Left cardiac atrium (tissue), 4 donors: ENCODE results near the gene WDR37. TPM values are rescaled to one million over a fixed set of nuclear protein-coding genes. Genes with fewer than 3 reads are reported as not detected.

Experiments used
- ATAC-seq, 2 donors: fragments of 200-7000 bp; cut with Tn5 transposase; one replicate each; pipeline ENCODE4 v1.9.1; 2020; ENCODE audit warnings: mild to moderate bottlenecking in 2 of 2, moderate library complexity in 2 of 2
- DNase-seq: peaks from one replicate; pipeline ENCODE4 v3.0.0-alpha.2; 2020
- intact Hi-C, 2 donors: fragments of 100-400 bp; cut with DNase I; formaldehyde crosslinking; loops; one replicate each; pipeline versions ENCODE4 v1.14.1 to v1.15.1; 2022 to 2023
- total RNA-seq, 2 donors: library from RNA; stranded (reverse); fragmentation: NEBNext Ultra II Directional; extraction: Animal tissue kit (Norgen Biotek cat#: 25700); gene quantifications; one replicate each; pipeline ENCODE4 v1.2.1, GENCODE V29; 2021
- donor health status: DM: no; HTN: yes; CAD: no.
- donor health status: DM: no; HTN: yes; CAD: no; lungs with severe emphysema.
- donor health status: DM: yes; HTN: yes; CAD: no.
- donor health status: Dilated cardiomyopathy.

Gene WDR37
- total RNA-seq, 2 donors from 2014 or later, result 23.2 to 33.9 TPM

GRCh38 chr10:1137499-1138163, 81.4 kb downstream of the WDR37 start:
- ATAC-seq (no peak), DNase-seq (no peak)
- intact Hi-C loops, result no loop called here

GRCh38 chr10:1138529-1138928, 82.3 kb downstream of the WDR37 start:
- intact Hi-C loops, result no loop called here
- ATAC-seq (no peak), DNase-seq (no peak)

DNA sequence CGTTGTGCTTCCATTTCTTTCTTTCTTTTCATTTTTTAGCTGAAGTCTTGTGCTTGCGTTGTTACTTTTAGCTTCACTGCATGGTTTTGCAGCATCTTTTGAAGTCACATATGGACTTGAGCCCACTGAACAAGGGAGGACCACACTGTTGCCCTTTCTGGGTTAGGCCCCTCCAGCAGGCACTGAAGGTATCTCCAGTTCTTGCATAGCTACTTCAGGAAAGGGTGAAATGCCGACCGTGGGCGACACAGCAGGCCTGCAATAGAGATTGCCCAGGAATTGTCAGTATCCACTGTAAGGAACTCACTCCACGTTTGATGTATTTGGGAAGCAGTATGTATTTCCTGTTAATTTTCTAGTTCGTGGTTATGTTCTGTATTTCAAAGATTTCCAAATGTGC, 85.1 kb downstream of the WDR37 start:
- DNase-seq (no peak), ATAC-seq (no peak)
- intact Hi-C loops, result no loop called here

- intact Hi-C loops, result no loop called here
- no peak for DNase-seq
- no peak for ATAC-seq
These were observed 85.5 kb downstream of the WDR37 start for GRCh38 chr10:1141701-1142100.

- intact Hi-C loops, result no loop called here
- DNase-seq (no peak), ATAC-seq (no peak)
These were observed 86.4 kb downstream of the WDR37 start for GRCh38 chr10:1142596-1142995.

- intact Hi-C loops, result no loop called here
- no peak for DNase-seq
- ATAC-seq, result no peak
These were observed 91.6 kb downstream of the WDR37 start for GRCh38 chr10:1147810-1148209.

DNA sequence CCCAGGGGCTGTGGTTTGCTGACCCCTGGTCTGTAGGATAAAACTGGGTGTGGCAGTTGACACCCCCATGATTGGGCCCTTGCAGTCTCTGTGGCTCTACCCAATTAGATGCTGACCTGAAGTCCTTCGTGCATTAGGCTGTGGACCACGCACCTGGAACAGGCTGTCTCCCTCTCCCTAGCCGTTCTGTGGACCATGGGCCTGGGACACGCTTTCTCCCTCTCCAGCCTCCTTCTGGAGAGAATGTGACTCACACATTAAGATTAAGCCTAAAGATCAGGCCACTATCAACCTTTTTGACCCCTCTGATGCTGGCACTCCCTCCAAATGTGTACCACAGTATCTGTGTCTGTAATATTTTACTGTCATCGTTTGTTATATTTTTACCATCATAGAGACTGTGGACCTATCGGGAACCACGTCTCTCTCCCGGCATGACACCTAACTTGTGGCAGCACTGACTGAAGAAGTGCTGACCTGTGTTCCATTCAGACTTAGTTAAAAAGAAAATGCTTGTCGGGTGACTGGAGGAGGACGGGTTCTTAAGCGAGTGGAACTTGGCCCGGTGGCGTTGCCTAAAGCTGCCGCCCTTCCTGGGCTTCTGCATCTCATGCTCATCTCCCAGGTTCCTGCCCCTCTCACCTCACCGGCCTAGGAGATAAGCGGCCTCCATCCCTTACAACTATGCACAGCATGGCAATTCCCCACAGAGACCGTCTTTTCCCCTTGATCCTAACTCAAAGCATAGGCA, 92.8 kb downstream of the WDR37 start:
- ATAC-seq, result no peak
- intact Hi-C loops, result no loop called here

GRCh38 chr10:1149793-1150637, 93.8 kb downstream of the WDR37 start:
- DNase-seq (peak; percentile 53), ATAC-seq (peak; percentile 77 to 83)
- intact Hi-C loops, result no loop called here

More for the DNA sequence above, 92.8 kb downstream of the WDR37 start:
- no peak for DNase-seq

DNA sequence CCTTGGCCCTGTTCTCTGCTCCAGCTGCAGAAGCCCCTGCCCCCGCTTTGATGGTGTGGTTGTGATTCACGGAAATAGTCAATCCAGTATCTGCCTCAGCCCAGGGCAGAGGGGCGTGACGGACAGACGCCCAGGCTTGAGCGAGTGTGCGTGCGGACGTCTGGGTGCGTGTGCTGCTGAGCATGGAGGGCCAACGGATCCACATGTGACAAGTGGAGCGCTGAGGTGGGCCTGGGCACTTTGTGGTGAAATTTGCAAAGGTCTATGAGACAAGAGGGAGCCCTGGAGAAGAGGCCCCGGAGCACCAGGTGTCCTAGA, 94.4 kb downstream of the WDR37 start:
- ATAC-seq (no peak), DNase-seq (no peak)
- intact Hi-C loops, result no loop called here

GRCh38 chr10:1151076-1152033, 95.2 kb downstream of the WDR37 start:
- no peak for DNase-seq
- intact Hi-C loops, result no loop called here
- ATAC-seq, result no peak

- no peak for ATAC-seq
- no peak for DNase-seq
- intact Hi-C loops, result no loop called here
These were observed 96.4 kb downstream of the WDR37 start for GRCh38 chr10:1152386-1153250.

DNA sequence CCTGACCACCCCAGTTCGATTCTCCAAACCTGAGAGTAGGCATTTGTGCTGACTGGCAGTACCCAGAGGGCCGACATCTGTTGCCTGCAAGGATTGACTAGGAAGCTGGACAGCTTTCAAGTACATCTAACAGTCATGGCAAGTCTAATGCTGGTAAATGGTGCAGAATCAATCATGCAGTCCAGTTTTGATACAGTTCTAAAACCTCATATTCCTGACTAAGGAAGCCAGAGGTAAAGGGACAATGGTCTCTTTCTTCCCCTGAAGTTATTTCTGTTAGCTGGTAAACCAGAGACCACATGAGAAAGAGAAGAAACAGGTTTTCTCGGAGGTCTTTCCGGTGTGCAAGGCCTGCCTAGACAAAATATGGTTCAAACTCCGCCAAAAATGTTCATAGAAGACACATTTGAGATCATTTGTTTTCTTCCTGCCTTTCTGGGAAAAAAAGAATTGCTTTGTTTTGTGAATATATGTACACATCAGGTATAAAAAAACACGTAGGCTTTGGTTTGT, 97.1 kb downstream of the WDR37 start:
- no peak for ATAC-seq
- no peak for DNase-seq
- intact Hi-C loops, result no loop called here

GRCh38 chr10:1153805-1154351, 97.7 kb downstream of the WDR37 start:
- DNase-seq (no peak), ATAC-seq (no peak)
- intact Hi-C loops, result no loop called here

DNA sequence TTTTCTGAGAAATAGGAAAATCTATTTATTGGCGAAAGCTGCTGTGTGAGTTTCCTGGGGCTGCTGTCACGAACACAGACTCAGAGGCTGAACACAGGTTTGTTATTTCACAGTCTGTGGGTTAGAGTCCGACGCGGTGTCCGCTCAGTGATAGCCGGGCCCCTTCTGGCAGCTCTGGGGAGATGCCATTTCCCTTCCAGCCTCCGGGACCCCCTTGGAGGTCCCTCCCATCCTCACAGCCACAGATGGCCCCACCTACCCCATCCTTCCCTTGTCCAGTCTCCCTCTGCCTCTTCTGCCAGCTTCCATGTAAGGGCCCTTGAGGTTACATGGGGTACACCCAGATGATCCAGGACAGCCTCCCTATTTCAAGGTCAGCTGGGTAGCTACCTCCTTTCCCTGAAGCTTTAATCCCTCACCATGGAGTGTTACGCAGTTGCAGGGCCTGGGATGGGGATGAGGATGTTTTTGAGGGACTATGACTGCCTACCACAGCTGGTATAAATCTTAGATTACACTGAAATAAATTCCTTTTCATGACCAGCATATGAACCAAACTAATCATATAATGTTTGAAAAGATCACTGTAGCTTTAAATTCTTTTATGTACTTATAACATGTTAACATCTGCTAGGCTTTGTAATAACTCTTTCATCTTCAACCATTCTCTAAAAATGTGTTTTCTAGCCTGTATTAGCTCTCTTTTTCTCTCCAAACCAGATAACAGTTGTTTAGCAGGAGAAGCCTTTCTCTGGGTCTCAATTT, 98.5 kb downstream of the WDR37 start:
- intact Hi-C loops, result no loop called here

DNA sequence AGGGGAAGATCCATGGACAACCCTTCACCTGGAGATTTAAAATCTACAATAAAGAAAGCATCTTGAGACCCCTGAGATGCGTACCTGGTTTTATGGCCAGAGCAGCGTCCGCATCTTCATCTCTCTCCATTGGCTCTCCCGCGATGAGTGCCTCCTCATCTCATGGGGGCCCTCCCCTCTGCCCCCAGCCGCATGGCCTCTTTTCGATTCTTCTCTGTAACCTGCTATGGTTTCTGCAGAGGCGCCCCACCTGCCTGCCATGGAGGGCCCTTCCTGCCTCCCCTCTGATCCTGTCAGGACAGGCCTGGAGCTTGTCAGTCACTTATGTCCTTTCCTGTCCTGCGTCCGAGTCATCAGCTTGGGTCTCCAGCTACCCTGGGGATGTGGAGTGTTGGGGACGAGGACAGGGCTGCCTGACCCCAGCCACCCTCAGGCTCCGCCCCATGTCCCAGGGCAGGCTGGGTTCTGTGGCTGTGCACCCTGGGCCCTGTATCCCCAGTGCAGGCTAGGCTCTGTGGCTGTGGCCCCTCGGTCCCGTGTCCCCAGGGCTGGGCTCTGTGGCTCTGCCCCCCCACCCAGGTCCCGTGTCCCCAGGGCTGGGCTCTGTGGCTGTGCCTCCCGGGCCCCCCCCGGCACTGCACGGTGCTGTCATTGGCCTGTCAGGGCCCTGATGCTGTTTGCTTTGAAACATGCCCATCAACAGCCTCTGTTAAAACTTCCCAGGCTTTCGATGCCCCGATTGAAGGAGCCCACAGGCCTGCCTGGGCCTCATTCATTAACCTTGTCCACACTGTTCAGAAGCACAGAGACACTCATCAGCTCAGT, 99.8 kb downstream of the WDR37 start:
- intact Hi-C loops, result no loop called here
- DNase-seq (no peak), ATAC-seq (no peak)

More for the DNA sequence above, 98.5 kb downstream of the WDR37 start:
- DNase-seq, result no peak
- no peak for ATAC-seq

- ATAC-seq (no peak), DNase-seq (no peak)
- intact Hi-C loops, result no loop called here
These were observed 100.4 kb downstream of the WDR37 start for GRCh38 chr10:1156616-1156886.
